ENCODE data around the gene SLC24A3. TPM values are rescaled to one million over a fixed set of nuclear protein-coding genes. Genes with fewer than 3 reads are reported as not detected.

Gene SLC24A3
- total RNA-seq, 1 donor from 2014 or later, result 0.21 TPM

DNA sequence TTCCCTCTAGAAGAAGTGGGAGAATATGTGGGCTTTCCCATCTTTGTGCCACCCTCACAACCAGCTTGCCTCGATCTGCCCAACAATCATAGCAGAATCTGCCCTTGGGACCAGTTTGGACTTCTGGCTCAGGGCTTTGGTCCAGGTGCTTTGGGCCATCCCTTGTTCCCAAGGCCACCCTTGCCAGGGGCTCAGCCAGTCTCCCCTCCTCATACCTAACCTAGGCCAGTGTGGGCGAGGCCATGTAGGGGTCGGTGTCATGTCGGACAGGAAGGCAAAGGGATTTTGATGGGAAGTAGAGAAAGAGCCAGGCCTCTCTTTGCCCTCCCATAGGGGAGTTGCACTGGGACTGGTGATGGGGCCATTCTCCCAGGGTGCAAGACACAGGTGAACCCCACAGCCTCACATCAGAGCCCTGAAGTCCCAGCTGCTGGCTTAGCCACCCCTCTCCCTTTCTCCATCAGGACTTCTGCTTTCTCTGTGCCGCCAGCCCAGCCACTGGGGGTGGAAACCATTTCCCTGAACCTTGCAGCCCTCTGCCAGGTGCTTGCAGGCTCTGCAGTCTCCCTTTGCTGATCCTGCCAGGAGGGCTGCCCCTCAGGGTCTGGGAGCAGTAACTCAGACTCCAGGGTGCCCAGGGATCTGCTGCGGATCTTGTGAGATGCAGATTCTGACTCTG lies 60.7 kb downstream of the SLC24A3 start:
- H3K4me1 Mint-ChIP-seq, result no peaks in the 10 kb centered on the region
- H3K36me3 Mint-ChIP-seq, result no peaks in the 10 kb centered on the region
- H3K4me3 Mint-ChIP-seq, result no peak overlapping the region
- no peak overlapping the region for H2AFZ ChIP-seq (replicated peaks)
- no peak overlapping the region for H3K27ac Mint-ChIP-seq
- no peaks in the 10 kb centered on the region for H3K4me1 ChIP-seq
- no peaks in the 10 kb centered on the region for H3K27me3 ChIP-seq
- no peak overlapping the region for H3K4me2 ChIP-seq
- no peaks in the 10 kb centered on the region for H3F3A ChIP-seq (ENCODE audit: low read depth)
- H3K27ac ChIP-seq, result no peak overlapping the region
- H3K36me3 ChIP-seq, result no peaks in the 10 kb centered on the region
- H3K79me2 ChIP-seq (ENCODE audit: low read depth), result no peaks in the 10 kb centered on the region
- peaks cover 3% of the 10 kb centered on the region for H3K27me3 Mint-ChIP-seq (ENCODE audit: insufficient read depth, low read depth)
- H3K9me3 ChIP-seq (ENCODE audit: low read depth), result no peaks in the 10 kb centered on the region
- TF ChIP-seq EZH2 (IDR thresholded peaks at IDR 0.05), result no peak
- no peak for TF ChIP-seq EZH2phosphoT487 (IDR thresholded peaks at IDR 0.05)
- TF ChIP-seq CTCF (IDR thresholded peaks at IDR 0.05), result no peak
- no peaks in the 10 kb centered on the region for H3K9me3 Mint-ChIP-seq
- H3K9ac ChIP-seq, result no peak overlapping the region
- H3K4me3 ChIP-seq, result no peak overlapping the region
- no peaks in the 10 kb centered on the region for H4K20me1 ChIP-seq (ENCODE audit: low read depth)
- DNase-seq (ENCODE audit: low spot score), result no peak

DNA sequence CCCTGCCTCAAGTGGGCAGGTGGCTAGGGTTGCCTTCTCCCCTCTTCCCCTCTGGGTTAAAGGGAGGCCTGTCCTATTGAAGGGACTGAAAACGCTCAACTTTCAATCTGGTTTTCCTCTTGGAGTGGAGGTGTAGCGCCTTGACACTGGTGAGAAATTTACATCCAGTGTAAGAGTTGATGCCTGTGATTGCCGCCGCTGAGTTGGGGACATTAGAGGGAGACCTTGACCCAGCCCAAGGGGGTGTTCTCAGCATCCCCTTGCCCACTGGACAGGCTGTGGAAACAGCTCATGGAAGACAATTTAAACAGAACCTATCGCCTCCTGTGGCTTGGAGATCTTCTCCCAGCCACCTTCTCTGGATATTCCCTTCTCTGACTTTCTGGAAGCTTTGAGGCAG lies 61.6 kb downstream of the SLC24A3 start:
- H3K27me3 ChIP-seq, result no peaks in the 10 kb centered on the region
- no peak overlapping the region for H3K4me3 ChIP-seq
- no peaks in the 10 kb centered on the region for H3K79me2 ChIP-seq (ENCODE audit: low read depth)
- H3K27ac ChIP-seq, result no peak overlapping the region
- H2AFZ ChIP-seq (replicated peaks), result no peak overlapping the region
- H3K9ac ChIP-seq, result no peak overlapping the region
- H4K20me1 ChIP-seq (ENCODE audit: low read depth), result no peaks in the 10 kb centered on the region
- Mint-ChIP-seq H3K4me3 (no peak overlapping the region), H3K36me3 (no peaks in the 10 kb centered on the region), H3K27me3 (ENCODE audit: insufficient read depth, low read depth) (peaks cover 3% of the 10 kb centered on the region), H3K4me1 (no peaks in the 10 kb centered on the region), H3K27ac (no peak overlapping the region), H3K9me3 (no peaks in the 10 kb centered on the region)
- no peak for TF ChIP-seq EZH2 (IDR thresholded peaks at IDR 0.05)
- no peak for TF ChIP-seq EZH2phosphoT487 (IDR thresholded peaks at IDR 0.05)
- no peak for TF ChIP-seq CTCF (IDR thresholded peaks at IDR 0.05)
- DNase-seq (ENCODE audit: low spot score), result no peak
- no peaks in the 10 kb centered on the region for H3K4me1 ChIP-seq
- no peaks in the 10 kb centered on the region for H3F3A ChIP-seq (ENCODE audit: low read depth)
- no peak overlapping the region for H3K4me2 ChIP-seq
- no peaks in the 10 kb centered on the region for H3K9me3 ChIP-seq (ENCODE audit: low read depth)
- H3K36me3 ChIP-seq, result no peaks in the 10 kb centered on the region

- H3K4me3 ChIP-seq, result no peak overlapping the region
- no peaks in the 10 kb centered on the region for H3K4me1 ChIP-seq
- DNase-seq (ENCODE audit: low spot score), result no peak
- no peak overlapping the region for H3K9ac ChIP-seq
- no peaks in the 10 kb centered on the region for H3K9me3 ChIP-seq (ENCODE audit: low read depth)
- no peak overlapping the region for H3K4me2 ChIP-seq
- no peaks in the 10 kb centered on the region for H3K27me3 ChIP-seq
- Mint-ChIP-seq H3K36me3 (no peaks in the 10 kb centered on the region), H3K4me1 (no peaks in the 10 kb centered on the region), H3K27ac (no peak overlapping the region), H3K4me3 (no peak overlapping the region), H3K9me3 (no peaks in the 10 kb centered on the region), H3K27me3 (ENCODE audit: insufficient read depth, low read depth) (peaks cover 3% of the 10 kb centered on the region)
- H3K79me2 ChIP-seq (ENCODE audit: low read depth), result no peaks in the 10 kb centered on the region
- TF ChIP-seq EZH2phosphoT487 (IDR thresholded peaks at IDR 0.05) (no peak), CTCF (IDR thresholded peaks at IDR 0.05) (no peak), EZH2 (IDR thresholded peaks at IDR 0.05) (no peak)
- H2AFZ ChIP-seq (replicated peaks), result no peak overlapping the region
- no peaks in the 10 kb centered on the region for H3K36me3 ChIP-seq
- H4K20me1 ChIP-seq (ENCODE audit: low read depth), result no peaks in the 10 kb centered on the region
- H3K27ac ChIP-seq, result no peak overlapping the region
- no peaks in the 10 kb centered on the region for H3F3A ChIP-seq (ENCODE audit: low read depth)
These were observed 62.1 kb downstream of the SLC24A3 start for GRCh38 chr20:19274412-19275015.
